HT1080 (cell line): Measurements from ENCODE around the gene REEP3. TPM values are rescaled to one million over a fixed set of nuclear protein-coding genes. Genes with fewer than 3 reads are reported as not detected.
"Not testable (repeated sequence)": the region's sequence is repeated elsewhere in the genome, so short reads cannot be mapped to it uniquely, and the experiment has no call there.

ENCODE experiments used
- DNase-seq: peaks from one replicate; pipeline ENCODE4 v3.0.0-alpha.2; 2015; ENCODE audit warnings: low read depth
- total RNA-seq: library from RNA; depleted of rRNA; stranded (reverse); fragments of >200 nt; shearing (Covaris generic); gene quantifications from 2 replicates; pipeline ENCODE4 v1.2.3, GENCODE V29; 2014

Gene REEP3
- total RNA-seq, 1 experiment from 2014 or later, result 18.1 TPM

GRCh38 chr10:63628526-63629362 lies 107.5 kb downstream of the REEP3 start:
- no peak for DNase-seq

DNA sequence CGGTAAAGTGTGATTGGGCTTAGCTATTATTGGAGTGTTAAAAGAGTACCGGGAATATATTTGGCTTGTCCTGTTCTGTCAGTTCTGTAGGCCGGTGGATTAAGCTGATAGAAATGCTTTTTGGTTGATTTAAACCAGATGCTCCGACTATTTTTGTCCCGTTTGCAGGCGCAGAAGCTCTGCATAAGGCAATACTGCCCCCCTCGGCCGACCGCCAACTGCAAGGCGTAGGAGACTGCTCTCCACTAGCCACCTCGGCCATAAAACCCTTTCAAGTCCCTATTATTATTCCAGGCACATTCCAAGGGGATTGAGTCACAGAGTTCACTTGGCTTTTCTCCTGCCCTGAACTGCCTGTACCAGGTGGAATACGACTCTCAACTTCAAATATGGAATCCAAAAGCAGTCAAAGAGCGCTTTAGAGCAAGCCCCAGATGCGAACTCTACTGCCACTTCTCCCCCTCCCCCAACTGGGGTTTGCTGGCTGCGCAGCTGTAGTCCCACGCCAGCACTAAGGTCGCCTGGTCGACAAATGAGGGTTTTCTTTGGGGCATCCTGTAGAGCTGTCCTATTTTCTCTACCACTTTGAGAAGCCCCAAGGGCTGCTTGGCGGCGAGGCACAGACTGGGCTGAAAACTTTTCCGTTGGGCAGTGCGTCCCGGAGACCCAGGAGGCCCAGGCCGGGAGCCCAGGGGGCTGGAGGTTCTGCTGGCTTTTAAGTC lies 108.3 kb downstream of the REEP3 start:
- peak; percentile 98 for DNase-seq

GRCh38 chr10:63630085-63630930 lies 109.1 kb downstream of the REEP3 start:
- DNase-seq, result peak; percentile 87

- DNase-seq, result no peak
Observed at GRCh38 chr10:63630931-63631680, 109.9 kb downstream of the REEP3 start.

DNA sequence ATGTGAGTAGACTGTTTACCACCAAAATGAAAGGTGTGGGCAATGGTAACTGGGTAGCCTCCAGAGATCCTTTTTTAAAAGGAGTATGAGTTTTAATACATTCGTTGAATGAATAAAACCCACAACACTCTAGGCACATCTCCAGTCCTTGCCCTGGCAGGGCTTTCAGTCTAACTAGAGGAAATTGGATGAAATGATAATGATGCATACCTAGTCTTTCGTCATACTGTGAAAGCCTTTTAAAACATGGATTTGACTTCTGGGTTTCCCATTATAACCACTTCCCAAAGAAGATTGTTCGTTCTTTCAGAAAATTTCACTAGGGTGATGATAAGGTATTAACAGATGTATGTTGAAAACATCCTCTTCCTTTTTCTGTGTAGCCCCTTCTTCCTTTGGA lies 110.8 kb downstream of the REEP3 start:
- DNase-seq, result no peak

DNA sequence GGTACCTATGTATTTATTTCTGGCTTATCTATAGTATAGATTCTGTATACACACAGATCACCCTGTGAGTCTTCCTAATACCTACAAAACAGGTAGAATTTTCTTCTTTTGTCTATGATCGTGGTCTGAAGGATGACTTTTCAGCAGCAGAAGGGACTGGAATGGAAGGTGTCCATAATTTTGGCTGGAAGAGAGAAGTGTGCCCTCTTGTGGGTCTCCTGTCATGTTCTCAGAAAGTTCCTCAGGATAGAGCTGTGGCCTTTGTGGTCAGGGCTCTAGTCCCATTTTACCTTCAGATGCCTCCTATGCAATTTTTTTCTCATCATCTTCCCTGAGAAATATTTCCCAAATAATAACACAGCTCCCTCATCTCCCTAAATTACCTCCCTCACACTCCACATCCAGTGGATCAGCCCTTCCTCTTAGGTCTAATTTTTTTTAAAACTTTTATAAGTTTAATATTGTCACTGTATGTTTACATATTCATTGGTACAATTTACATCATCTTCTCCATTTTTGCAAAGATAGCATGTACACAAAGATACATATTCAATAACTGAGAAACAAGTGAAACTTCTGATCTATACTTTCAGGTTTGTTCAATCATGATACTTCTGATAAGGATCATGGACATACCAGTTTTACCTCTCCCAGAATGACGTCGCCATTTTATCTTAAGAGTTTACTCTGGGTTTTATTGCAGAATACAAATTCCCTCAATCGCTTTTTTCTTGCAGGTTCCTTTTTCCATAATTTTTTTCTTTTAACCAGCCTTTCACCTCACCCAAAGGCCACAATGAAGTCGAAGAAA lies 112.7 kb downstream of the REEP3 start:
- DNase-seq, result peak; percentile 67

GRCh38 chr10:63634488-63635065 lies 113.4 kb downstream of the REEP3 start:
- DNase-seq, result no peak

DNA sequence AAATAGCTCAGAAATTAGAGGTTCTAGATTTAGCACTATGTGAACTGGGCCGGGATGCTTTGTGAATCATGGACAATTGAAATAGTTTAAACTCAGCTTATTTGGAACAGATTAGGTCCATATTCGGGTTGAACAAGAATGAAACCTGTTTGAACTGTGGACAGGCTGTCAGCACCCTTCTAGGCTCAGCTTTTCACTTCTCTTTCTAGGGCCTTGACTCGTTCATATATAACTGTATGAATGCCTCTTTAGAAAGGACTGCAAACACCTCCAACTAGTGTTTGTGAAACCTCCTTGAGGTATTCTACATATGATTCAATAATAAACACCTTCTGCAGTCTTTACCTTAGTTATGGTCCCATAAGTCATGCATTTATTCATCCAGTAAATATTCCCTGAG lies 115.6 kb downstream of the REEP3 start:
- no peak for DNase-seq

GRCh38 chr10:63637901-63638327 lies 116.7 kb downstream of the REEP3 start:
- DNase-seq, result no peak

- DNase-seq, result no peak
Observed at GRCh38 chr10:63641366-63641765, 120.2 kb downstream of the REEP3 start.

DNA sequence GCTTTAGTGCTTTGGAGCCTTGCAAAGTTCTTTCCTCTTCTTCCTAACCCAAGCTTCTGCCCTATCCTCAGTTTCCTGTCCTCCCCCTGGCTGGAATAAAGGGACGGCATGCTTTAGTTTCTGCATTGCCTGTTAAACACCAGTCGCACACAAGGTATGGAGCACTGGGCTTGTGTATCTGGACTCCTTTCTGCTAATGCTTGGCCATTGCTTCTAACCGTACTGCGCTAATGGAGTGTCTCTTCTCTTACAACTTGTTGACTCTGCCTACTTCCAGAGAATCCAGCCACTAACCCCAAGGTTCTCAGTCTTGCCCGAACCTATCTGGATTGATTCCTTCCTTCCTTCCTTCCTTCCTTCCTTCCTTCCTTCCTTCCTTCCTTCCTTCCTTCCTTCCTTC lies 120.6 kb downstream of the REEP3 start:
- DNase-seq, result no peak

GRCh38 chr10:63642808-63643207 lies 121.6 kb downstream of the REEP3 start:
- DNase-seq, result no peak

GRCh38 chr10:63644418-63645142 lies 123.4 kb downstream of the REEP3 start:
- no peak for DNase-seq

DNA sequence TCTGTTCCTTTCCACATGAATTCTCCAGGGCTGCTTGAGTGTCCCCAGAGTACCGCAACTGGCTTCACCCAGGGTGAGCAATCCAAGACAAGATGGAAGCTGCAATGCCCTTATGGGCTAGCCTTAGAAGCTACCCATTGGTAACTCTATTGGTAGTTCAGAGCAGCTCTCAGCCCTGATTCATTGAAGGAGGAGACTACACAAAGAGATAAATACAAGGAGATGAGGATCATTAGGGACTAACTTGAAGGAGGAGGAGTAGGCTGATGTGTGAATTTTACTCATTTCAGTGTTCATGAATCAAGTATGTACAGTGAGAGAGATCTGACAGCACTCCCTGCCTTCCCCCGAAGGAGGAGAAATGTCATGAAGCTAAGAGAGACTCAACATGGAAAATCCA lies 124.0 kb downstream of the REEP3 start:
- no peak for DNase-seq

DNA sequence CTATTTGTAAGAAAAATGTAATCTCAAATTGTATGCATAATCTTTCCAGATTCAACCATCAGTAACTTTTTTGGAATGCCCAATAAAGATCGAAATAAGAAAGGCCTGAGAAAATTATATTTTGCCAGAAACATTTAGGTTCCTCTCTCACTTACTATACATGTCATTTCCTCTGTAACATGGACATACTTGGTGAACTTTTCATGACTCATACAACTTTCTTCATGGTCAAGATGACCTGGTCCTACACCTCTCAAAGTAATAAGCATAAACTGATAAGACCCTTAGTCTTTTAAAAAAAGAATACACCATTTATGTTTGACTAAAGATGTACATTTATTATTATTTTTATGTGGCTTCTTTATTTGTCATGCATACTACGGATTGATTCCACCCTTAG lies 125.3 kb downstream of the REEP3 start:
- no peak for DNase-seq

GRCh38 chr10:63651864-63652263 lies 130.7 kb downstream of the REEP3 start:
- no peak for DNase-seq

GRCh38 chr10:63653747-63654146 lies 132.5 kb downstream of the REEP3 start:
- no peak for DNase-seq

GRCh38 chr10:63657761-63658160 lies 136.6 kb downstream of the REEP3 start:
- DNase-seq, result no peak

- DNase-seq, result not testable (repeated sequence)
Observed at GRCh38 chr10:63660941-63661340, 139.7 kb downstream of the REEP3 start.
